NCI-H2107 (cell line): ENCODE results near the gene UBL3.

Experiments
- DNase-seq: peaks from one replicate; lab custom pipeline; 2025; lab: John Stamatoyannopoulos, UW

Gene UBL3

GRCh38 chr13:29810145-29810742 lies 40.2 kb downstream of the UBL3 start:
- no peak for DNase-seq

GRCh38 chr13:29808264-29808663 lies 42.2 kb downstream of the UBL3 start:
- no peak for DNase-seq

DNA sequence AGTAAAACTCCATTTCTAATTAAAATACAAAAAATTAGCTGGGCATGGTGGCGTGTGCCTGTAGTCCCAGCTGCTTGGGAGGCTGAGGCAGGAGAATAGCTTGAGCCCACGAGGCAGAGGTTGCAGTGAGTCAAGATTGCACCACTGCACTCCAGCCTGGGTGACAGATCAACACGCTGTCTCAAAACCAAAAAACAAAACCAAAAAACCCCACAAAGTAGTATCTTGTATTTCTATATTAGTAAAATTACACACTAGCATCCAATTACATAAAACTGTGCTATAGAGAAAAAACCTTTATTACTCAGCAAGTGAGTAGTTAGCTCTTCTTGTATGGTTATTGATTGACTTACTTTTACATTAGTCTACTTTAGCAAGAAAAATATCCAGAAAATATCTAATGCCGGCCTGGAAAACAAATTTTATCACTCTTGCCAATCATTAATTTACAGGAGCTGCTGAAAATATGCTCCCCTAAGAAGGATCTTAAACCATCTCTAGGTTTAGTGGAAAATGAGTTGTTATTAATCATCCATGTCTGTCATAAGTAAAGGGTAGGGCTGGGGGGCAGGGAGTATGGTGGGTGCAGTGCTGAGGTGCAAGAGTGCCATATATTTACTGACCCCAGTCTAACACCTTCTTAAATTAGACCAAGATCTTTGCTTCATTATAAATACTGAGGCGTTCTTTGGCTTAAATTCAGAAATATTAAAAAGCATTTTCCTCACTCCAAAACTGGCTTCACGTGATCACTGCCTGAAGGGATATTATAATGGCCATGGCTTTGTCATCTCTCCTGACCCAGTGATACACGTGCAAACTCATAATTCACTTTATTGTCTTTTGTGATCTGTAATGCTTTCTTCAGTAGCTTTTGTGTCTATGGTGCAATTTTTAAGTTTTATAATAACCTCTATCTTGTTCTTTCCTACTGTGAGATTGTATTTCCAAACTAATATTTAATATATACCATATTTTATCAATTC lies 44.1 kb downstream of the UBL3 start:
- no peak for DNase-seq

DNA sequence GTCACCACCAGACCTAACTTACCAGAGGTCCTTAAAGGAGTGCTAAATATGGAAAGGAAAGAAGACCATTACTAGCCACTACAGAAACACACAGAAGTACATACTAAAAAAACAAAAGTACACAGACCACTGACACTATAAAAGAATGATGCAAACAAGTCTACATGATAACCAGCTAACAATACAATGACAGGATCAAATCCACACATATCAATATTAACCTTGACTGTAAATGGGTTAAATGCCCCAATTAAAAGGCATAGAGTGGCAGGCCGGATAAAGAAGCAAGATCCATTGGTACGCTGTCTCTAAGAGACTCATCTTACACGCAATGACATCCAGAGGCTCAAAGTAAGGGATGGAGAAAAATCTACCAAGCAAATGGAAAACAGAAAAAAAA lies 47.2 kb downstream of the UBL3 start:
- DNase-seq = no peak

GRCh38 chr13:29802621-29803020 lies 47.8 kb downstream of the UBL3 start:
- DNase-seq = no peak

GRCh38 chr13:29801737-29802305 lies 48.6 kb downstream of the UBL3 start:
- no peak for DNase-seq

DNA sequence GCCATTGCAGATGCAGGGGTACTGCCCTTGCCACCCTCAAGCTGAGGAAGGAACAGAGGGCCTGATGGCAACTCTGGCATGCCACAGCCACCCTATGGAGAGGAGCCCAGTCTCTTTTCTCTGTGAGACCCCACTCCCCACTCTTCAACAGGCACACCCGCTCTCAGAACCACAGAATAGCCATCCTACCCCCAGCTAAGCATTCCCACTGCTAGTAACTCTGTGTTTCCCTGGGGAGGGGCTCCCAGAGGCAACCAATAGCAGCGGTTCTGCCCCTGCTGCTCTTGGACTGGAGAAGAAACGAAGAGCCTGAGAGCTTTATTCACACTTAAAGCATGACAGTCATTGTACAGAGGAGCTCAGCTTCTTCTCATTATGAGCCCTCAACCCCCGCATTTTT lies 49.3 kb downstream of the UBL3 start:
- DNase-seq = no peak

DNA sequence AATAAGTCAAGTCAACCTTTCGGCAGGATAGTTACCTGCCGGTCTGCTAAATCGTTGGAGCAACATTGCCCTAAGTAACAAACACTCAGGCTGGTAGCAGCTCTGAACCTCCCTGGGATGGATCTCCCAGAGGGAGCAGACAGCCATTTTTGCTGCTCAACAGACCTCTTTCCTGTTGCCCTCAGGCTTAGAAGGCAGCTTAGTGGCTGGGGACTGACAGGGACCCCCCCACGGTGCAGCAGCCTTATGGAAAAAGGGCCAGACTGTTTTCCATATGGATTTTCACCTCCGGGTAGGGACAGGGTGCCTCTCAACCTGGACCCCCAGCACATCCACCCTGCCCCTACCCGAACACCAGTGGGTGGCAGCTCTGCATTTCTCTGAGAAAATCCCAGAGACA lies 49.7 kb downstream of the UBL3 start:
- no peak for DNase-seq

DNA sequence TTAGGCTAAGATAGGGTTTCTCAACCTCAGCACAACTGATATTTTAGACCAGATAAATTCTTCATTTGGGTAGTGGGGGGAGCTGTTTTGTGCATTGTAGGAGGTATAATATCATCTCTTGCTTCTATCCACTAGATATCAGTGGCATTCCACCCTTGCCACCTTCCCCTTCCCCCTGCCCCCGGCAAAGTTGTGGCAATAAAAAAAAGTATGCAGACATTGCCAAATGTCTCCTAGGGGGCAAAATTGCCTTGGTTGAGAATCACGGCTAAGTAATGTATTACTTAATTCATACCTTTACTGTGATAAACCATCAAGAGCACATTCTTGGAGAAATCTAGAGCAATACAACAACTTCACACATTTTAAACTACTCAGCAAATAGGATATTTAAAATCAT lies 51.4 kb downstream of the UBL3 start:
- no peak for DNase-seq

- no peak for DNase-seq
Measured at GRCh38 chr13:29791997-29792780, 58.2 kb downstream of the UBL3 start.

DNA sequence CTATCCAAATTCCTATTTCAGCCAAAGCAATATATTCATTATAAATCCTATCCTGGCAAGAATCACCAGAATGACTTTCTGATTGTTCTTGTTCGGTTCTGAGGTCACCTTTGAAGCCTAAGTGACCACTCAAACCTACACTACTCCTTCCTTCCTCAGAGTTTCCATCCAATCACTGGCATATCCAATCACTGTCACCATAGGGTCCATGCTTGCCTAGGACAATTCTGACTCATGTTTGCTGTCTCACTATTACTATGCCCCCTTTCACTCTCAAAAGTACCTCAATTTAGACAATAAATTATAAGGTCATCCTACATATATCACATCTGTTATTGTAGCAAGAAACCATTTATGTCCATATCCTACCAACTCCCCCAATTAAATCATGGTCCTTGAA lies 58.9 kb downstream of the UBL3 start:
- no peak for DNase-seq

DNA sequence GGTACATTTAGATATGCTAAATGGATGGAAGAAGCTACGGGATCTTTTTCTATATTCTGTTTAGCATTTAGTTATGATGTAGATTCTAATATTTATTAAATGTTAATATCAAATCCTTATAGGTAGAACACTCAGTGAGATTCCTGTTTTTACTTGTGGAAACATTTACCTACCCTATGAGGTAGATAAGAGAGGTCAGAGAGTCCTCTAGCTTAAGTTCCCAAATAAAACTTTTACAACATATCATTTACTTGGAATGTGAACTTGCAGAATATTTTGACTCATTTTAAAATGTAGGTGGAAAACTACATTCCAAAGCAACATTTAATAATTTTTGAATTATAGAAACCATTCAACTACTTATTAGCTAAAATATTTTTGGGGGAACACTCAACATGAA lies 63.7 kb downstream of the UBL3 start:
- DNase-seq = no peak

GRCh38 chr13:29785978-29786377 lies 64.4 kb downstream of the UBL3 start:
- no peak for DNase-seq

DNA sequence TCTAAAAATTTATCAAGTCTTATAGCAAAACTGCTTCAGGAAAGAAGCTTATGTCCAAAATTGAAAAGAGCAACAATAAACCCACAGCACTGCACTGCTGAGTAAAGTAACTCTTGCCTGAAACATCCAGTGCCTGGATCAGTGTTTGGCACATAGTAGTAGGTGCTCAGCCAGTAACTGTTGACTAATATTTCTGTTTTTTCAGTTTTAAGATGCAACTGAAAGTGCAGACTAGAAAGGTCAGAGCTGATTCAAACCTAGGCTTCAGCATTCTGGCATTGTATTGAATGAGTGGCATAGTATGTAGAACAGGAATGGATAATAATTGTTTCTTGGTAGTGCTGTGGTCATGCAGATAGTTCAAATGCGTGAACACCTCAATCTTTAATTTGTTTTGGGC lies 67.6 kb downstream of the UBL3 start:
- no peak for DNase-seq

GRCh38 chr13:29774830-29775229 lies 75.6 kb downstream of the UBL3 start:
- DNase-seq = no peak

GRCh38 chr13:29771247-29771646 lies 79.2 kb downstream of the UBL3 start:
- no peak for DNase-seq

DNA sequence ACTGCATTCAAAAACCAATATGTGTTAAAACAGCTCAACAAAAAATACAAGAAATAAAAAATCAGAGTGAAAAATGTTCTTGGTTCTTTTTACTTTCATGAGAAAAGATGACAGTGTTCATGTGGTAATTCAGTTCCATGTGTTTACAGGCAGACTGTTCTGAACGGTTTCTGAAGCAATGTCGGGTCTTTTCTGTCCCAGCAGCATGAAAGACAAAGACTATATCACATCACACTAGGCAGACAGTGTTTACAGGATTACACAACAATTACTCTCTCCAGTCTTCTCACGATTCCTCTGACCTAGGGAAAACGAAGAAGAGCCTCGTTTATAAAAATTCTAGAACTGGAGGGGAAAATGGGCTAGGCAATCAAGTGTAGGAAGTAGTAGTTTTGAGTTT lies 83.4 kb downstream of the UBL3 start:
- no peak for DNase-seq

DNA sequence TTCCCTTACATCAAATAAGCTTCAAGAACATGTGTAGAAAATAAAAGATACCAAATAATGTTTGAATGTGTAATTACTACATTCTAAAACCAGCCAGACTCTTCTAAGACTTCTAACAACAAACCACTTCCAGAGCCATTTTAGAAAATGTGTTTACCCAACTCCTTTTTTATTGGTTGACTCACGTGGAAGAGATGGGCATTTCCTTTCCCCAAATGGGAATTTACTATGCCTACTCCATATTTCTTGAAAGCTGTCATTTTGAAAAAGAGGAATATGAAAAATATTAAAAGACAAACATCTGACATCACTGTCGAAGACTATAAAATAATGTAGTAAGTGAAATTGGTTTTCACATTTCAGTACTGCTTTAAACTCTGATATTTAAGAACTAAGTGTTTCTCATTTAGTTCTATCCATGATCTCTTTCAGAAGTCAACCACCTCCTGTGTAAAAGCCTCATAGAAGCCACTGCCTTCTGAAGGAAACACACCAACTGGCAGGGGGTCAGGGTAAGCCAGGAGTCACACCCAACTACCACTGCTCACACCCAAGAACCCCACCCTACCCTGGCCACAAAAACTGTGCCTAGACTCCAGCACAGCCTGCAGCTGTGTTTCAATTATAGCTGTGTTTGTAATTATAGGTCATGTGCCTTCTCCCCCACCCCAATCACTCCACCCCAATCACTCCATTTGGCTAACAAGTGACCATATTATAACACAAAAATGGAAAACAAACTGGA lies 86.8 kb downstream of the UBL3 start:
- no peak for DNase-seq

DNA sequence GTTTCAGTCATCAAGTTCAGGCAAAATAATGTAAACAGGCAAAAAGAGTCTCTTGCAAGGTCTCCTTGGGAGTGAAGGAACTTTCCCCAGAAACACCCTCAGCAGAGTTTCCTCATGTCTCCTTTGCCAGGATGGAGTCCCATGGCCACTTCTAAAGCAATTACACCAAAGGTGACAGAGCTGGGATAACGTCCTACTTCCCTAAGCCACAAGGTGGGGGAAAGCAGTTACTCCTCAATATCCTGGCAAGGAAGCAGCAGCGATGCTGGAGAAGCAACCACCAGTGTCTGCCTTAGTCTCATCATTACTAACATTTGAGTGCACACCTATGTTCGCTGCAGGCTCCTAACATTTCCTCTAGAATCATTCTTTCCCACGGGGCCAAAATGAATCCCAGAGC lies 88.6 kb downstream of the UBL3 start:
- no peak for DNase-seq

DNA sequence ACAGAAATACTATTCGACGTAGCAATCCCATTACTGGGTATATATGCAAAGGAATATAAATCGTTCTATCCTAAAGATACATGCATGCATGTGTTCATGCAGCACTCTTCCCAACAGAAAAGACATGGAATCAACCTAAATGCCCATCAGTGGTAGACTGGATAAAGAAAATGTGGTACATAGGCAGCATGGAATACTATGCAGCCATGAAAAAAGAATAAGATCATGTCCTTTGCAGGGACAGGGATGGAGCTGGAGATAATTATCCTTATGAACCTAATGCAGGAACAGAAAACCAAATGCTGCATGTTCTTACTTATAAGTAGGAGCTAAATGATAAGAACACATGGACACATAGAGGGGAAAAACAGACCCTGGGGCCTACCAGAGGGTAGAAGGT lies 89.3 kb downstream of the UBL3 start:
- DNase-seq = no peak

- no peak for DNase-seq
Measured at GRCh38 chr13:29760544-29760943, 89.9 kb downstream of the UBL3 start.
